Iris pigment epithelial cell (primary cell): ENCODE measurements around the gene PMM2.
"Not testable (repeated sequence)": the region's sequence is repeated elsewhere in the genome, so short reads cannot be mapped to it uniquely, and the experiment has no call there.

Experiments
- DNase-seq: peaks from one replicate; pipeline ENCODE4 v3.0.0-alpha.2; 2011; ENCODE audit warnings: low read depth

The PMM2 gene

GRCh38 chr16:8818504-8819270, 21.0 kb downstream of the PMM2 start:
- DNase-seq, result no peak

- DNase-seq, result no peak
These were observed 21.9 kb downstream of the PMM2 start for GRCh38 chr16:8819411-8820034.

- no peak for DNase-seq
These were observed 24.8 kb downstream of the PMM2 start for GRCh38 chr16:8822403-8822802.

GRCh38 chr16:8826278-8826879, 28.7 kb downstream of the PMM2 start:
- no peak for DNase-seq

- DNase-seq, result peak; percentile 48
These were observed 31.0 kb downstream of the PMM2 start for GRCh38 chr16:8828541-8829165.

GRCh38 chr16:8831450-8831849, 33.8 kb downstream of the PMM2 start:
- DNase-seq, result no peak

- no peak for DNase-seq
These were observed 34.5 kb downstream of the PMM2 start for GRCh38 chr16:8831871-8832716.

- no peak for DNase-seq
These were observed 35.1 kb downstream of the PMM2 start for GRCh38 chr16:8832717-8833105.

GRCh38 chr16:8836797-8837196, 39.2 kb downstream of the PMM2 start:
- not testable (repeated sequence) for DNase-seq

GRCh38 chr16:8837594-8837993, 40.0 kb downstream of the PMM2 start:
- DNase-seq, result not testable (repeated sequence)

GRCh38 chr16:8842016-8842415, 44.4 kb downstream of the PMM2 start:
- DNase-seq, result not testable (repeated sequence)

GRCh38 chr16:8843296-8843695, 45.7 kb downstream of the PMM2 start:
- not testable (repeated sequence) for DNase-seq

- DNase-seq, result no peak
These were observed 48.2 kb downstream of the PMM2 start for GRCh38 chr16:8845699-8846298.

- no peak for DNase-seq
These were observed 48.8 kb downstream of the PMM2 start for GRCh38 chr16:8846401-8846932.

GRCh38 chr16:8847145-8847544, 49.5 kb downstream of the PMM2 start:
- DNase-seq, result no peak

- no peak for DNase-seq
These were observed 50.0 kb downstream of the PMM2 start for GRCh38 chr16:8847623-8848022.

GRCh38 chr16:8848231-8848938, 50.7 kb downstream of the PMM2 start:
- no peak for DNase-seq

GRCh38 chr16:8848939-8849391, 51.3 kb downstream of the PMM2 start:
- DNase-seq, result peak; percentile 81

- DNase-seq, result peak; percentile 93
These were observed 51.9 kb downstream of the PMM2 start for GRCh38 chr16:8849411-8850011.

GRCh38 chr16:8850279-8850885, 52.7 kb downstream of the PMM2 start:
- peak; percentile 83 for DNase-seq
